MCF 10A (cell line): ENCODE measurements around the gene FAM131C. TPM values are rescaled to one million over a fixed set of nuclear protein-coding genes. Genes with fewer than 3 reads are reported as not detected.

Source experiments
- BruUV-seq: library from RNA; stranded (reverse); fragments of 400-500 nt; replicated peaks from 2 replicates; lab custom pipeline; 2021; lab: Mats Ljungman, UMichigan
- CTCF ChIA-PET: fragments of 300-600 bp; sonication (Branson Sonifier 250); formaldehyde crosslinking; extraction: SDS; loops from one replicate; lab custom pipeline; 2021; ENCODE audit warnings: antibody characterized with exemption, inconsistent platforms; lab: Yijun Ruan, JAX
- POLR2A ChIA-PET: fragments of 300-600, 350-650 bp; sonication (Branson Sonifier 250); formaldehyde crosslinking; extraction: SDS; loops from one replicate; lab custom pipeline; 2020; ENCODE audit warnings: antibody characterized with exemption, inconsistent platforms; lab: Yijun Ruan, JAX
- DNase-seq: peaks from one replicate; pipeline ENCODE4 v3.0.0-alpha.2; 2018; ENCODE audit not compliant: unreplicated experiment
- H3K27ac Mint-ChIP-seq: one replicate; pipeline ENCODE4 v1.8.0; 2022; ENCODE audit warnings: mild to moderate bottlenecking, low read depth, mixed read lengths; ENCODE audit not compliant: unreplicated experiment
- H3K27me3 Mint-ChIP-seq: one replicate; pipeline ENCODE4 v1.8.0; 2022; ENCODE audit warnings: mixed read lengths; ENCODE audit not compliant: insufficient read depth, unreplicated experiment
- H3K36me3 Mint-ChIP-seq: one replicate; pipeline ENCODE4 v1.8.0; 2022; ENCODE audit warnings: mild to moderate bottlenecking, moderate library complexity, mixed read lengths; ENCODE audit not compliant: insufficient read depth, unreplicated experiment
- H3K4me1 Mint-ChIP-seq: one replicate; pipeline ENCODE4 v1.8.0; 2022; ENCODE audit warnings: mixed read lengths; ENCODE audit not compliant: insufficient read depth, unreplicated experiment
- H3K4me3 Mint-ChIP-seq: one replicate; pipeline ENCODE4 v1.8.0; 2022; ENCODE audit warnings: mild to moderate bottlenecking, moderate library complexity, mixed read lengths; ENCODE audit not compliant: unreplicated experiment
- H3K9me3 Mint-ChIP-seq: one replicate; pipeline ENCODE4 v1.8.0; 2022; ENCODE audit warnings: mixed read lengths; ENCODE audit not compliant: unreplicated experiment
- intact Hi-C: fragments of 100-400 bp; cut with micrococcal nuclease; formaldehyde crosslinking; loops from 2 replicates; pipeline ENCODE4 v1.14.1; 2022
- total RNA-seq: library from RNA; stranded (reverse); gene quantifications from 2 replicates; pipeline ENCODE4 v1.2.3, GENCODE V29; 2022
- TF ChIP-seq, protein P1 (sequence below): fragments of 200-600 bp; IDR thresholded peaks from one replicate; pipeline ENCODE4 v1.8.0; 2022; ENCODE audit warnings: antibody characterized with exemption, mild to moderate bottlenecking; ENCODE audit not compliant: unreplicated experiment

Gene FAM131C
- total RNA-seq, 1 experiment from 2014 or later, result not detected

DNA sequence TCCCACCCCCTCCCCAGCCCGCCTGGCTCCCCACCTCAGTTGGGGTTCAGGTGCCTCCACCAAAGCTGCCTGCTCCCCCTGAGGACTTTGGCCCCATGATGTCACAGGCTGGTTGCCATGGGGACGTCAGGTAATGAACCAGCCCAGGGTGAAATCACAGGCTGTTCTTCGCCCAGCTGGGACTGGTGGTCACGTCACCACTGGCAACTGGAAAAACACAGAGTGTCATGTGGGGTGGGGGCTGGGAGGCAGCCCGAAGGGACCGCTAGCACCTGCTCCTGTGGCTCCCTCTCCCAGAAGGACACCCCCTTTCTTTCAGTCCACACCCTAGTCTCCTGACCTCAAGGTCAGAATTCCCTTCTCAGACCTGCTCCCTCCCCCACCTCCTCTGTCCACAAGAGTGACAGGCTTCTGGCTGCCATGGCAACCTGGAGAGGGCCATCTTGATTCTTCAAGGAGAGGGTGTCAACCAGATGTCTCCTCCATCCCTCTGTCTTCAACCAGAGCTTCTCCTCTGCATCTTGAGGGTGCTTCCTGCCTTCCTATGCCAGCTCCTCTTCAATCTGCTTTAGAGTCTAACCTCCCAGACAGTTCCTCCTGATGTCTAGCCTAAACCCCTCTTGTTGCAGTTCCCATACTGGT is 6.2 kb downstream of the FAM131C start:
- BruUV-seq, result no TSS peak
- peaks cover 16% of the 10 kb centered on the region for H3K27me3 Mint-ChIP-seq
- TF ChIP-seq, protein P1, sequence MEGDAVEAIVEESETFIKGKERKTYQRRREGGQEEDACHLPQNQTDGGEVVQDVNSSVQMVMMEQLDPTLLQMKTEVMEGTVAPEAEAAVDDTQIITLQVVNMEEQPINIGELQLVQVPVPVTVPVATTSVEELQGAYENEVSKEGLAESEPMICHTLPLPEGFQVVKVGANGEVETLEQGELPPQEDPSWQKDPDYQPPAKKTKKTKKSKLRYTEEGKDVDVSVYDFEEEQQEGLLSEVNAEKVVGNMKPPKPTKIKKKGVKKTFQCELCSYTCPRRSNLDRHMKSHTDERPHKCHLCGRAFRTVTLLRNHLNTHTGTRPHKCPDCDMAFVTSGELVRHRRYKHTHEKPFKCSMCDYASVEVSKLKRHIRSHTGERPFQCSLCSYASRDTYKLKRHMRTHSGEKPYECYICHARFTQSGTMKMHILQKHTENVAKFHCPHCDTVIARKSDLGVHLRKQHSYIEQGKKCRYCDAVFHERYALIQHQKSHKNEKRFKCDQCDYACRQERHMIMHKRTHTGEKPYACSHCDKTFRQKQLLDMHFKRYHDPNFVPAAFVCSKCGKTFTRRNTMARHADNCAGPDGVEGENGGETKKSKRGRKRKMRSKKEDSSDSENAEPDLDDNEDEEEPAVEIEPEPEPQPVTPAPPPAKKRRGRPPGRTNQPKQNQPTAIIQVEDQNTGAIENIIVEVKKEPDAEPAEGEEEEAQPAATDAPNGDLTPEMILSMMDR, result no peak
- intact Hi-C loops, result no loop called here
- ChIA-PET CTCF (interaction anchor here (0.6 to 0.7 kb wide), 2 partner anchors 35 to 608 kb away, joined by 3 to 5 read pairs; no protein-coding TSS in a partner anchor), POLR2A (no interaction called here)
- H3K27ac Mint-ChIP-seq, result peak overlapping the region; percentile 39
- peaks cover 6% of the 10 kb centered on the region for H3K4me1 Mint-ChIP-seq
- no peaks in the 10 kb centered on the region for H3K36me3 Mint-ChIP-seq
- DNase-seq, result no peak
- H3K4me3 Mint-ChIP-seq, result no peak overlapping the region
- H3K9me3 Mint-ChIP-seq, result no peaks in the 10 kb centered on the region

- intact Hi-C loops, result no loop called here
- H3K27me3 Mint-ChIP-seq, result peaks cover 17% of the 10 kb centered on the region
These were observed 7.2 kb downstream of the FAM131C start for GRCh38 chr1:16066245-16066644.

GRCh38 chr1:16065269-16065576 is 8.2 kb downstream of the FAM131C start:
- CTCF ChIA-PET, result interaction anchor here (1.3 to 1.5 kb wide), 2 partner anchors 9 to 10 kb away, joined by 3 to 4 read pairs; no protein-coding TSS in a partner anchor

More at GRCh38 chr1:16066245-16066644, 7.2 kb downstream of the FAM131C start:
- no peak overlapping the region for H3K27ac Mint-ChIP-seq
- H3K36me3 Mint-ChIP-seq, result no peaks in the 10 kb centered on the region
- CTCF ChIA-PET, result interaction anchor here (0.9 kb wide), 1 partner anchor 16 kb away, joined by 4 read pairs; no protein-coding TSS in a partner anchor
- H3K4me1 Mint-ChIP-seq, result peaks cover 6% of the 10 kb centered on the region
- DNase-seq, result no peak
- H3K4me3 Mint-ChIP-seq, result no peak overlapping the region
- TF ChIP-seq, protein P1, result no peak
- BruUV-seq, result no TSS peak
- no peaks in the 10 kb centered on the region for H3K9me3 Mint-ChIP-seq
- POLR2A ChIA-PET, result no interaction called here

More at GRCh38 chr1:16065269-16065576, 8.2 kb downstream of the FAM131C start:
- Mint-ChIP-seq H3K9me3 (no peaks in the 10 kb centered on the region), H3K4me1 (peaks cover 6% of the 10 kb centered on the region), H3K27ac (no peak overlapping the region), H3K36me3 (no peaks in the 10 kb centered on the region), H3K4me3 (no peak overlapping the region), H3K27me3 (peaks cover 27% of the 10 kb centered on the region)
- POLR2A ChIA-PET, result interaction anchor here (0.7 kb wide), 1 partner anchor 309 kb away, joined by 3 read pairs; no protein-coding TSS in a partner anchor
- intact Hi-C loops, result no loop called here
- BruUV-seq, result no TSS peak
- TF ChIP-seq, protein P1, result no peak
- DNase-seq, result no peak
